Astrocyte (in vitro differentiated cells and primary cell): ENCODE measurements around the gene SLC35G3.

ENCODE experiments used
- CTCF ChIP-seq: IDR thresholded peaks from 2 replicates; pipeline ENCODE4 v1.5.1; 2011; ENCODE audit warnings: low read depth, mild to moderate bottlenecking, inconsistent platforms, low read length, moderate library complexity; ENCODE audit not compliant: insufficient read depth
- EZH2 ChIP-seq: IDR thresholded peaks from 2 replicates; pipeline ENCODE4 v1.6.1; 2012; ENCODE audit warnings: mild to moderate bottlenecking, low read length, inconsistent platforms; ENCODE audit not compliant: insufficient read depth

GRCh38 chr17:35154196-35155165, 39.7 kb downstream of the SLC35G3 start:
- no peak for TF ChIP-seq CTCF
- no peak for TF ChIP-seq EZH2
